HUES6 (cell line): ENCODE data around the gene MYL11.

ENCODE experiments used
- H3K27ac ChIP-seq: 2 replicates; pipeline ENCODE4 v1.7.0; 2013; ENCODE audit warnings: low read depth, mild to moderate bottlenecking, low read length, inconsistent platforms
- H3K27me3 ChIP-seq: 2 replicates; pipeline ENCODE4 v1.6.1; 2013; ENCODE audit warnings: low read length; ENCODE audit not compliant: control insufficient read depth, insufficient read depth
- H3K36me3 ChIP-seq: 2 replicates; pipeline ENCODE4 v1.6.1; 2013; ENCODE audit warnings: low read length; ENCODE audit not compliant: control insufficient read depth, insufficient read depth
- H3K4me1 ChIP-seq: 2 replicates; pipeline ENCODE4 v1.6.1; 2013; ENCODE audit warnings: low read length; ENCODE audit not compliant: control insufficient read depth, insufficient read depth
- H3K4me3 ChIP-seq: 2 replicates; pipeline ENCODE4 v1.5.1; 2013; ENCODE audit warnings: low read depth, low read length
- H3K9ac ChIP-seq: one replicate; pipeline ENCODE4 v1.6.1; 2013; ENCODE audit warnings: mild to moderate bottlenecking, low read length
- H3K9me3 ChIP-seq: 2 replicates; pipeline ENCODE4 v1.6.1; 2013; ENCODE audit warnings: low read depth, low read length; ENCODE audit not compliant: control insufficient read depth, insufficient read depth

Gene MYL11

GRCh38 chr16:30399435-30400186 is 25.0 kb downstream of the MYL11 start:
- Histone ChIP-seq H3K9ac (peak overlapping the region; percentile 98), H3K27ac (peak overlapping the region; percentile 93; the same call in 1 of the 2 replicates)

GRCh38 chr16:30401768-30402425 is 27.3 kb downstream of the MYL11 start:
- no peak overlapping the region for H3K4me3 ChIP-seq
- H3K9me3 ChIP-seq, result no peaks in the 10 kb centered on the region
- H3K27ac ChIP-seq, result no peak overlapping the region
- H3K4me1 ChIP-seq, result peaks cover 22% of the 10 kb centered on the region
- peaks cover 20% of the 10 kb centered on the region for H3K36me3 ChIP-seq
- no peaks in the 10 kb centered on the region for H3K27me3 ChIP-seq
- H3K9ac ChIP-seq, result no peak overlapping the region

More at GRCh38 chr16:30399435-30400186, 25.0 kb downstream of the MYL11 start:
- Histone ChIP-seq H3K36me3 (peaks cover 21% of the 10 kb centered on the region), H3K9me3 (no peaks in the 10 kb centered on the region), H3K4me3 (peak overlapping the region; percentile 58), H3K27me3 (no peaks in the 10 kb centered on the region), H3K4me1 (peaks cover 20% of the 10 kb centered on the region)

GRCh38 chr16:30406795-30407101 is 32.1 kb downstream of the MYL11 start:
- Histone ChIP-seq H3K9ac (peak overlapping the region; percentile 86), H3K9me3 (no peaks in the 10 kb centered on the region), H3K4me1 (peaks cover 13% of the 10 kb centered on the region; the same call in 1 of the 2 replicates), H3K36me3 (peaks cover 12% of the 10 kb centered on the region), H3K4me3 (peak overlapping the region; percentile 85), H3K27ac (peak overlapping the region; percentile 82; the same call in 1 of the 2 replicates), H3K27me3 (no peaks in the 10 kb centered on the region)

- H3K4me1 ChIP-seq, result peaks cover 12% of the 10 kb centered on the region; the same call in 1 of the 2 replicates
- H3K36me3 ChIP-seq, result peaks cover 17% of the 10 kb centered on the region
- H3K9ac ChIP-seq, result peak within 1 kb of the TSS; percentile 92
- peak within 1 kb of the TSS; percentile 85 for H3K4me3 ChIP-seq
- H3K27me3 ChIP-seq, result no peaks in the 10 kb centered on the region
- H3K27ac ChIP-seq, result peak within 1 kb of the TSS; percentile 82; the same call in 1 of the 2 replicates
- H3K9me3 ChIP-seq, result no peaks in the 10 kb centered on the region
These were observed 32.7 kb downstream of the MYL11 start, which contains the start of gene ZNF771 for GRCh38 chr16:30407102-30407803. Gene ZNF771 (plus strand): TSS chr16:30407606. CDS start chr16:30408054, 448 bp downstream.

GRCh38 chr16:30407804-30408534 is 33.4 kb downstream of the MYL11 start:
- Histone ChIP-seq H3K4me3 (peak overlapping the region; percentile 85), H3K4me1 (peaks cover 12% of the 10 kb centered on the region; the same call in 1 of the 2 replicates), H3K9ac (peak overlapping the region; percentile 92), H3K27me3 (no peaks in the 10 kb centered on the region), H3K27ac (peak overlapping the region; percentile 82; the same call in 1 of the 2 replicates), H3K9me3 (no peaks in the 10 kb centered on the region), H3K36me3 (peaks cover 24% of the 10 kb centered on the region)

- Histone ChIP-seq H3K27me3 (no peaks in the 10 kb centered on the region), H3K4me3 (peak overlapping the region; percentile 5; the same call in 1 of the 2 replicates), H3K4me1 (peaks cover 12% of the 10 kb centered on the region; the same call in 1 of the 2 replicates), H3K27ac (no peak overlapping the region), H3K36me3 (peaks cover 38% of the 10 kb centered on the region), H3K9me3 (no peaks in the 10 kb centered on the region), H3K9ac (no peak overlapping the region)
These were observed 34.8 kb downstream of the MYL11 start for GRCh38 chr16:30409125-30410060.

- H3K9ac ChIP-seq, result no peak overlapping the region
- H3K27me3 ChIP-seq, result no peaks in the 10 kb centered on the region
- no peak overlapping the region for H3K27ac ChIP-seq
- H3K36me3 ChIP-seq, result peaks cover 38% of the 10 kb centered on the region
- H3K4me3 ChIP-seq, result no peak overlapping the region
- H3K4me1 ChIP-seq, result peaks cover 14% of the 10 kb centered on the region; the same call in 1 of the 2 replicates
- no peaks in the 10 kb centered on the region for H3K9me3 ChIP-seq
These were observed 38.7 kb downstream of the MYL11 start for GRCh38 chr16:30413112-30413806.

GRCh38 chr16:30414159-30414558 is 39.6 kb downstream of the MYL11 start:
- H3K9me3 ChIP-seq, result no peaks in the 10 kb centered on the region
- no peak overlapping the region for H3K27ac ChIP-seq
- H3K36me3 ChIP-seq, result peaks cover 38% of the 10 kb centered on the region
- peaks cover 13% of the 10 kb centered on the region for H3K4me1 ChIP-seq
- no peak overlapping the region for H3K4me3 ChIP-seq
- no peak overlapping the region for H3K9ac ChIP-seq
- no peaks in the 10 kb centered on the region for H3K27me3 ChIP-seq

GRCh38 chr16:30416047-30416603 is 41.5 kb downstream of the MYL11 start:
- H3K9ac ChIP-seq, result no peak overlapping the region
- H3K9me3 ChIP-seq, result no peaks in the 10 kb centered on the region
- peaks cover 42% of the 10 kb centered on the region for H3K36me3 ChIP-seq
- H3K27me3 ChIP-seq, result no peaks in the 10 kb centered on the region
- H3K4me3 ChIP-seq, result no peak overlapping the region
- H3K27ac ChIP-seq, result no peak overlapping the region
- H3K4me1 ChIP-seq, result peaks cover 11% of the 10 kb centered on the region
